ENCODE data around the gene ATP8A2.

- TF ChIP-seq HCFC1 (IDR thresholded peaks at IDR 0.05; ENCODE audit: low read length) (no peak), CREB1 (IDR thresholded peaks at IDR 0.05; ENCODE audit: low read depth) (no peak), POLR2AphosphoS5 (IDR thresholded peaks at IDR 0.05; ENCODE audit: low read length) (no peak), ZBTB33 (IDR thresholded peaks at IDR 0.05) (no peak), CTCF (IDR thresholded peaks at IDR 0.05 in 2 of 3, conservative IDR thresholded peaks at IDR 0.05 in 1 of 3; ENCODE audit: control insufficient read depth in 2 of 3, extremely low read depth in 1 of 3, insufficient read depth in 1 of 3, low read depth in 3 of 3, low read length in 3 of 3) (no peak), IKZF1 (conservative IDR thresholded peaks at IDR 0.05) (no peak), TARDBP (IDR thresholded peaks at IDR 0.05; ENCODE audit: borderline replicate concordance) (no peak), BCLAF1 (IDR thresholded peaks at IDR 0.05) (no peak), NBN (IDR thresholded peaks at IDR 0.05) (no peak), BRCA1 (IDR thresholded peaks at IDR 0.05; ENCODE audit: low read depth, low read length) (no peak)
These were observed 548.5 kb downstream of the ATP8A2 start for GRCh38 chr13:25920277-25920676.

Data from GM12878 (cell line).